ENCODE results near the gene COL12A1. TPM values are rescaled to one million over a fixed set of nuclear protein-coding genes. Genes with fewer than 3 reads are reported as not detected.
A peak's percentile ranks its signal among the peaks of the same experiment; 100 is the strongest.

Gene COL12A1
- 2.5 TPM for polyA plus RNA-seq (2013, experiment 1 of 4)
- polyA plus RNA-seq (2013, experiment 2 of 4), result 2.9 TPM
- polyA plus RNA-seq (2013, experiment 3 of 4), result 3.1 TPM
- 4.0 TPM for polyA plus RNA-seq (2013, experiment 4 of 4)

GRCh38 chr6:75205776-75206575, at the start of gene COL12A1:
Gene COL12A1 (minus strand): TSS chr6:75206053. CDS start chr6:75202792, 3,261 bp downstream.
- 0 to 1% methylated on average over 64 of the region's 64 CpGs for WGBS, 2 experiments
- Histone ChIP-seq H3K4me3 (ENCODE audit: insufficient read depth, low read depth, low read length) (peak within 1 kb of the TSS; percentile 40), H3K9me3 (ENCODE audit: control insufficient read depth, low read length) (no peaks in the 10 kb centered on the region), H3K36me3 (ENCODE audit: control insufficient read depth, insufficient read depth, low read length) (no peaks in the 10 kb centered on the region), H3K27me3 (ENCODE audit: control insufficient read depth, insufficient read depth, low read length, poor library complexity, severe bottlenecking) (peaks cover 86% of the 10 kb centered on the region), H3K4me1 (ENCODE audit: control insufficient read depth, insufficient read depth, low read length) (peaks cover 26% of the 10 kb centered on the region), H3K27ac (ENCODE audit: insufficient read depth, low read depth, low read length, poor library complexity, severe bottlenecking) (no peak within 1 kb of the TSS)

DNA sequence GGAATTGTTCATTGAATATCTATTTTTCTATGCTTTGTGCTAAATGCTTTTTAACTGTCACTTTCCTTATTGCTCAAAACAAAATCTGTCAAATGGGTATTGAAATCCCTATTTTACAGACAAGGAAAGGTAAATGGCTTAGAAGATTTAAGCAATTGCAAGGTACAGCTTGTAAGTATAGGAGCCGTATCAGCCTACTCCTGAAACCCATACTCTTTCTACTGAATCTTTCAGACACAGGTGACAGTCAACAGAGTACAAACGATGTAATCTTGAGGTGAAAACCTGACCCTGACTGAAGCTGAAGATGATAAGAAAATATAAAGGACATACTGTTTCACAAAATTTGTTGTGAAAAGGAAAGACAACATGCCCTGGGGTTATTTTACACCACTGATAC, 44.7 kb upstream of the COL12A1 start:
- no peaks in the 10 kb centered on the region for H3K36me3 ChIP-seq (ENCODE audit: control insufficient read depth, insufficient read depth, low read length)
- no peak overlapping the region for H3K4me3 ChIP-seq (ENCODE audit: insufficient read depth, low read depth, low read length)
- no peak overlapping the region for H3K27ac ChIP-seq (ENCODE audit: insufficient read depth, low read depth, low read length, poor library complexity, severe bottlenecking)
- no peaks in the 10 kb centered on the region for H3K9me3 ChIP-seq (ENCODE audit: control insufficient read depth, low read length)
- WGBS, 2 experiments, result 92 to 93% methylated on average over 2 of the region's 2 CpGs
- no peaks in the 10 kb centered on the region for H3K4me1 ChIP-seq (ENCODE audit: control insufficient read depth, insufficient read depth, low read length)
- peaks cover 5% of the 10 kb centered on the region for H3K27me3 ChIP-seq (ENCODE audit: control insufficient read depth, insufficient read depth, low read length, poor library complexity, severe bottlenecking)

DNA sequence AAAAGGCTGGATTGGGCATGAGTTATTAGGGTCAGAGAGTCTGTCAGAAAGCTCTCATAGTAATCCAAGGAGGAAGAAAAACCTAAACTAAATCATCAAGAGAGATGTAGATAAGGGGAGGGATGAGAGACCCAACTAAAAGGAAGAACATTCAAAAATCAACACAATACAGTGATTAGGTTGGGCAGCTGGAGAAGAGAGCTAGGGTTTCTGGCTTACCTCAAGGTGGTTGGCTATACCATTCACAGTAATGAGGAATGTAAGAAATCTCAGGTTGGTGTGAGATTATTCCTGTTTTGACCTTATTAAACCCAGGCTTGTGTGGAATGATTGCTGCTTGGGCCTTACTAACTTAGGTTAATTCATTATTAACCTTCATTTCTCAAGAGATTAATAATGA, 44.0 kb upstream of the COL12A1 start:
- Histone ChIP-seq H3K9me3 (ENCODE audit: control insufficient read depth, low read length) (no peaks in the 10 kb centered on the region), H3K4me3 (ENCODE audit: insufficient read depth, low read depth, low read length) (no peak overlapping the region), H3K4me1 (ENCODE audit: control insufficient read depth, insufficient read depth, low read length) (no peaks in the 10 kb centered on the region), H3K27ac (ENCODE audit: insufficient read depth, low read depth, low read length, poor library complexity, severe bottlenecking) (no peak overlapping the region), H3K27me3 (ENCODE audit: control insufficient read depth, insufficient read depth, low read length, poor library complexity, severe bottlenecking) (peaks cover 5% of the 10 kb centered on the region), H3K36me3 (ENCODE audit: control insufficient read depth, insufficient read depth, low read length) (no peaks in the 10 kb centered on the region)

DNA sequence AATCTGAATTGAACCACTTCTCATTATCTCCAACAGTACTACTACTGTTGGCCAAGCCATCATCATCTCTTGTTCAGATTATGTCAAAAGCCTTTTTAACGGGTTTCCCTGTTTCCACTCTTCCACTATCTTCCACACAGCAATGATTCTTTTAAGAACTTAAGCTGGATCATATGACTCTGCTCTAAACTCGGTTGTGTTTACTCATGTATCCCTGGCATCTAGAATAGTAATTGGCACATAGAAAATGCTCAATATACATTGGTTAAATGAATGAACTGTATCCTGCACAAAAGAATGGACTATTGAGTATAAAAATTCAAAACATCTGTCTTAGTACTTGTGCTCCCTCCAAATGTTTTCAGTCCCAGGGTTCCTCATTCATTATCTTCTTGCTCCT, 40.5 kb upstream of the COL12A1 start:
- no peak overlapping the region for H3K4me3 ChIP-seq (ENCODE audit: insufficient read depth, low read depth, low read length)
- H3K9me3 ChIP-seq (ENCODE audit: control insufficient read depth, low read length), result no peaks in the 10 kb centered on the region
- WGBS, 2 experiments, result 87 to 90% methylated on average over 2 of the region's 2 CpGs
- peaks cover 5% of the 10 kb centered on the region for H3K27me3 ChIP-seq (ENCODE audit: control insufficient read depth, insufficient read depth, low read length, poor library complexity, severe bottlenecking)
- H3K36me3 ChIP-seq (ENCODE audit: control insufficient read depth, insufficient read depth, low read length), result no peaks in the 10 kb centered on the region
- no peak overlapping the region for H3K27ac ChIP-seq (ENCODE audit: insufficient read depth, low read depth, low read length, poor library complexity, severe bottlenecking)
- H3K4me1 ChIP-seq (ENCODE audit: control insufficient read depth, insufficient read depth, low read length), result no peaks in the 10 kb centered on the region

DNA sequence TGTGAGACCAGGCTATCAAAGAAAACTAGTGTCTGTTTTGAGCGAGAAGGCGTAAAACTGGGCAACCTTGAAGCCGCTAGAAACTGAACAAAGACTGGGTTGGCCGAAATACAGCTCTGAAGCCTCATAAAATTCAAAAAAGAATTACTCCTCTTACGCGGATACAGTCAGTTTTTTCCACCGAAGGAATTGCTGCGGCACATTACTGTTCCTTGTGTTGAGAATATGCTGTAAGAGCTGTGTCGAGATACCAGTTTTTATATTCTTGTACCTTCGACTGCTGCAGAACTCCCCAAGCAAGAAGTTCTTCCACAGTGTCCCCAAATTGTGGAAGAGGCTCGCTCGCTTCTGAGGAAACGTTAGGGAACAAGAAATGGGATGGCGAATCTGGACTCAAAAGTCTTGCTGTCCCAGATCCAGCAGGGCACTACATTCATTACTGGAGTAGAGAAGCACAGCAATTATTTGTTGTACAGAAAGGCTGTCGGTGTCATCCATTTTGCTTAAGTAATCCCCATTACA, 38.3 kb upstream of the COL12A1 start:
- 60 to 65% methylated on average over 15 of the region's 15 CpGs for WGBS, 2 experiments
- H3K4me1 ChIP-seq (ENCODE audit: control insufficient read depth, insufficient read depth, low read length), result no peaks in the 10 kb centered on the region
- no peak overlapping the region for H3K27ac ChIP-seq (ENCODE audit: insufficient read depth, low read depth, low read length, poor library complexity, severe bottlenecking)
- no peaks in the 10 kb centered on the region for H3K9me3 ChIP-seq (ENCODE audit: control insufficient read depth, low read length)
- peaks cover 5% of the 10 kb centered on the region for H3K27me3 ChIP-seq (ENCODE audit: control insufficient read depth, insufficient read depth, low read length, poor library complexity, severe bottlenecking)
- H3K4me3 ChIP-seq (ENCODE audit: insufficient read depth, low read depth, low read length), result peak overlapping the region; percentile 99
- H3K36me3 ChIP-seq (ENCODE audit: control insufficient read depth, insufficient read depth, low read length), result peaks cover 10% of the 10 kb centered on the region

GRCh38 chr6:75243333-75244062, 37.6 kb upstream of the COL12A1 start, which contains the start of gene COX7A2:
Gene COX7A2 (minus strand): TSS chr6:75243801. CDS start chr6:75243734, 67 bp downstream.
- Histone ChIP-seq H3K27me3 (ENCODE audit: control insufficient read depth, insufficient read depth, low read length, poor library complexity, severe bottlenecking) (peaks cover 5% of the 10 kb centered on the region), H3K9me3 (ENCODE audit: control insufficient read depth, low read length) (no peaks in the 10 kb centered on the region), H3K4me3 (ENCODE audit: insufficient read depth, low read depth, low read length) (peak within 1 kb of the TSS; percentile 99), H3K36me3 (ENCODE audit: control insufficient read depth, insufficient read depth, low read length) (peaks cover 15% of the 10 kb centered on the region), H3K4me1 (ENCODE audit: control insufficient read depth, insufficient read depth, low read length) (no peaks in the 10 kb centered on the region), H3K27ac (ENCODE audit: insufficient read depth, low read depth, low read length, poor library complexity, severe bottlenecking) (peak within 1 kb of the TSS; percentile 88)
- WGBS, 2 experiments, result 0 to 2% methylated on average over 36 of the region's 36 CpGs

- Histone ChIP-seq H3K27ac (ENCODE audit: insufficient read depth, low read depth, low read length, poor library complexity, severe bottlenecking) (no peak overlapping the region), H3K4me3 (ENCODE audit: insufficient read depth, low read depth, low read length) (no peak overlapping the region), H3K4me1 (ENCODE audit: control insufficient read depth, insufficient read depth, low read length) (no peaks in the 10 kb centered on the region), H3K36me3 (ENCODE audit: control insufficient read depth, insufficient read depth, low read length) (peaks cover 15% of the 10 kb centered on the region), H3K27me3 (ENCODE audit: control insufficient read depth, insufficient read depth, low read length, poor library complexity, severe bottlenecking) (no peaks in the 10 kb centered on the region), H3K9me3 (ENCODE audit: control insufficient read depth, low read length) (no peaks in the 10 kb centered on the region)
- WGBS, 2 experiments, result 91 to 95% methylated on average over 4 of the region's 4 CpGs
These were observed 30.8 kb upstream of the COL12A1 start for GRCh38 chr6:75236630-75237029.

DNA sequence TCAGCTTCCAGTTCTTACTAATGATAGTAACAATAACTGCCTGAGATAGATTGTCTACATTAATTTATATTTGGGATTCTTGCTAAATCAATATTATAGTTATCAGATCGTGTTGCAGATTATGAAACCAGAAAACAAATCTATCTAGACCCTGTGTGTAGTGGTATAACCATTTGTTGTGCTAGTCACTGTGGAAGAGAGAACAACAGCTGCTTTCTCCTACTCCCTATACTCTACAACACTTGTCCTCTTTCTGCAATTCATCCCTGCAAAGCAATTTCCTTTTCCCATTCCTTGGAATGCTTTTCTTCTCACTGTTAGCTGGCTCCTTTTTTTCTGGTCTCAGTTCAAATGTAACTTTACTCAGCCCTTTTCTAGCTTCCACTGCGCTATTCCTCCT, 29.4 kb upstream of the COL12A1 start:
- Histone ChIP-seq H3K27me3 (ENCODE audit: control insufficient read depth, insufficient read depth, low read length, poor library complexity, severe bottlenecking) (no peaks in the 10 kb centered on the region), H3K4me3 (ENCODE audit: insufficient read depth, low read depth, low read length) (no peak overlapping the region), H3K4me1 (ENCODE audit: control insufficient read depth, insufficient read depth, low read length) (no peaks in the 10 kb centered on the region), H3K27ac (ENCODE audit: insufficient read depth, low read depth, low read length, poor library complexity, severe bottlenecking) (no peak overlapping the region), H3K36me3 (ENCODE audit: control insufficient read depth, insufficient read depth, low read length) (peaks cover 15% of the 10 kb centered on the region), H3K9me3 (ENCODE audit: control insufficient read depth, low read length) (no peaks in the 10 kb centered on the region)
- WGBS, 2 experiments, result 93 to 100% methylated on average over 1 to 2 of the region's 2 CpGs

DNA sequence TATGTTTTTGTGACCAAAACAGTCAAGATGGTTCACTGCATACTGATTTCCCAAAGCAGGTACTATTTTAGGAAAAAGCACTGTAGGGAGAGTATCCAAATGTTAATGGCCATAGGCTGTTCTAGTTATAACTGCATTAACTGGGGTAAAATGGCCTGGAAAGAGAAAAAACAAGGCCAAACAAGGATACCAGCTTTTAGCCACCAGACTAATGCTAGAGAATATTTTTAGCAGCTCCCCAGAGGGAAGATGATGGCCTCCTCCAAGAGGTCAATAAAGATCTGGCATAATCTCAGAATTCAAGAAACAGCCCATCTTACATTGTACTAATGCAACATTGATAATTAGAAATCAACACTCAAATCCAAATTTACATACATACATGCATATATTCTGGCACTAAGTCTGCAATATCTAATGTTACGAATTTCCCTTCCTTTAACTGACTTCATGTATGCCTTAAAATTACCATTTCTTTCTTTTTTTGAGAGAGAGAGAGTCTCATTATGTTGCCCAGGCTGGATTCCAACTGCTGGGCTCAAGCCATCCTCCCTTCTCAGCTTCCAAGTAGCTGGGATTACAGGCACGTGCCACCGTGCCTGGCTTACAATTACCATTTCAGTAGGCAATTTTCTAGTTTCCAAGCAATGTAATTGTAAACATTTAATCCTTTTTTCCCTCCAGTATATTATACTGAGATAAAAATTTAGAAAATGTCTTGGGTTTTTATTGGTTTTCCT, 28.4 kb upstream of the COL12A1 start:
- Histone ChIP-seq H3K4me3 (ENCODE audit: insufficient read depth, low read depth, low read length) (no peak overlapping the region), H3K9me3 (ENCODE audit: control insufficient read depth, low read length) (no peaks in the 10 kb centered on the region), H3K36me3 (ENCODE audit: control insufficient read depth, insufficient read depth, low read length) (peaks cover 6% of the 10 kb centered on the region), H3K4me1 (ENCODE audit: control insufficient read depth, insufficient read depth, low read length) (no peaks in the 10 kb centered on the region), H3K27ac (ENCODE audit: insufficient read depth, low read depth, low read length, poor library complexity, severe bottlenecking) (no peak overlapping the region), H3K27me3 (ENCODE audit: control insufficient read depth, insufficient read depth, low read length, poor library complexity, severe bottlenecking) (no peaks in the 10 kb centered on the region)
- WGBS, 2 experiments, result 62 to 70% methylated on average over 3 of the region's 3 CpGs
